Dermis blood vessel endothelial cell (primary cell): ENCODE data around the gene DENND1A. TPM values are rescaled to one million over a fixed set of nuclear protein-coding genes. Genes with fewer than 3 reads are reported as not detected.
"Not testable (repeated sequence)": the region's sequence is repeated elsewhere in the genome, so short reads cannot be mapped to it uniquely, and the experiment has no call there.

Source experiments
- DNase-seq: peaks from one replicate; pipeline ENCODE4 v3.0.0; 2010
- total RNA-seq: library from RNA; depleted of rRNA; stranded (reverse); fragments of >200 nt; gene quantifications from 2 replicates; pipeline ENCODE4 v1.2.3, GENCODE V29; 2014

DENND1A gene
- total RNA-seq, 1 donor from 2014 or later, result 9.5 TPM

DNA sequence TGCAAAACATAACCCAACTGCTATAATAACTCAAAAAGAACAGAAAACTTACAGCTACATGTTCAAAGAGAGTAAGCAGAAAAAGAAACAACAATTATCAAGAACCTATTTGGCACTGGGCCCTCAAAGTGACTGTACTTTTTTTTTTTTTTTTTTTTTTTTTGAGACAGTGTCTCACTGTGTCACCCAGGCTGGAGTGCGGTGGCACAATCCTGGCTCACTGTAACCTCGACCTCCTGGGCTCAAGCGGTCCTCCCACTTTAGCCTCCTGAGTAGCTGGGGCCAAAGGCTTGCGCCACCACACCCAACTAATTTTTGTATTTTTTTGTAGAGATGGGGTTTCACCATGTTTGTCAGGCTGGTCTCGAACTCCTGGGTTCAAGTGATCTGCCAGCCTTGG is 114.1 kb downstream of the DENND1A start:
- DNase-seq, result not testable (repeated sequence)

DNA sequence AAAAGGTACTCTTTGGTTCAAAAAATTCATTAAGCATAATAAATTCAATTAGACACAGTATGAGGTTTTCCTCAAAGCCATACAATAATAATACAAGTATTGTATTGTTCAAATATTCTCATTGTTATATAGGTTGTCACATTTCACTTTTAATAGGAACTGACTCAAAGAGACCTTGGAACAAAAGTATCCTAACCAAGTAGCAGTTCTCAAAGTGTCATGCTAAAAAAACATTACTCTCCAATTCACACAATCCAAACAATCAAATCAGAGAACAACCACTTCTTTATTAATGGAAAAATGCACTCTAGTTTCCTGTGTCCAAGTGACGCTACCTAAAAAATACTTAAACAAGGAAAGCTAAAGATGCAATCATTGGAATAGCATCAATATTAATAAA is 115.4 kb downstream of the DENND1A start:
- DNase-seq, result peak; percentile 69

DNA sequence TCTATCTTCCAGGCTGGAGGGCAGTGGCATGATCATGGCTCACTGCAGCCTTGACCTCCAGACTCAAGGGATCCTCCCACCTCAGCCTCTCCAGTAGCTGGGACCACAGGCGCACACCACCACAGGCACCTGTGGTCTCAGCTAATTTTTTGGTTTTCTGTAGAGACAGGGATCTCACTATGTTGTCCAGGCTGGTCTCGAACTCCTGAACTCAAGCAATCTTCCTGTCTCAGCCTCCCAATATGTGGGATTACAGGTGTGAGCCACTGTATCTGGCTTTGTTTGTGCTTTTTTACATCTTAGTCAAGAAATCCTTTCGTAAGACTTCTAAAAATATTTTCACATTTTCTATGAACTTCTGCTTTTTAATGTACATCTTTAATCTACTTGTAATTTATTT is 116.9 kb downstream of the DENND1A start:
- DNase-seq, result no peak

DNA sequence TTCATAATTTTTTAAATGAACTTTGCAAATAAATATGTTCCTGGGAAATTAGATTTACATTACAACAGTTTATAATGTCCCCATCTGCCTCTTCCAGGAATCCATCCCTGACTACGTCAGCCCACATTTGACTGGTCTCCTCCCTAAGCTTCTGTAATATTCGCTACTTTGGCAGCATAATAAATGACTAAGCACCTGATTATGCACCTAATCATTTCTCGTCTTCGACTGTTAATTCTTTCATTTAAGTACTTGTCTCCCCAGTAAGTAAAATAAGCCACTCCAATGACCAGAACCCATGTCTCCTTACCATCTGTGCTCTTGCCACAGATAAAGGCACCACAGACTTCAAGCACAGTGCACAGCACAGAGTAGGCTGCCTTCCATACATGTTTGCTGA is 122.7 kb downstream of the DENND1A start:
- DNase-seq, result no peak

DNA sequence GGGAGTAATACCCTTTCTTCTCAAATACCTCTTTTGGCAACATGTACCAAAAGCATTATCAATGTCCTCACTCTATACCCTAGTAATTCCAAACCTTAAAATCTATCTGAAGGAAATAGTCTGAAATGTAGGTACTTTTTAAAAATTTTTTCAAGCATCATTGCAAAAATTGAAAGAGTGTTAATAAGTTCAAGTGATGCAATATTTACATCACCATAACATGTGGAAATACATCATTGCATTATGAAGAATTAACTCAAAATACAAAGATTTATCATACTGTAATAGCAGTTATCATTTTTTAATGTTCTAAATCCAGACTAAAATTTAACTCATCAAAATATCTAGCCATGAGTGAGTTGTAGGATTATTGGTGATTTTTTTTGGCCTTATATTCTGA is 123.1 kb downstream of the DENND1A start:
- DNase-seq, result no peak

DNA sequence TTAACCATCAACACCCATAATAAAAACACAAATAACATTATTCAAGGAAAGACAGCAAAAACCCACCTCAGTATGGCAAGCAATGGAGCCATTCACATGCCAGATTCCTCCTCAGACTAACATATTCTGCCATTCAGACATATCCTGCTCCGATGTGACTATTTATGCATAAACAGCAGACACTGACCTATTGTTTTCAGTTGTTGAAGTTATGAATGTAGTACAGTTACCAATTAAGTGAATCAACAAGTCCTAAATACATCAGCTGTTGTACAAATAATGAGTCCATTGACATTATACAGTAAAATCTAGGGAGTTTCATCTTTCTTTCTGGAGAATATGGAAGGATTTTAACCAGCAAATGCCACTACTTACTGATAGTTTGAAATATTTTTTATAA is 131.7 kb downstream of the DENND1A start:
- no peak for DNase-seq

DNA sequence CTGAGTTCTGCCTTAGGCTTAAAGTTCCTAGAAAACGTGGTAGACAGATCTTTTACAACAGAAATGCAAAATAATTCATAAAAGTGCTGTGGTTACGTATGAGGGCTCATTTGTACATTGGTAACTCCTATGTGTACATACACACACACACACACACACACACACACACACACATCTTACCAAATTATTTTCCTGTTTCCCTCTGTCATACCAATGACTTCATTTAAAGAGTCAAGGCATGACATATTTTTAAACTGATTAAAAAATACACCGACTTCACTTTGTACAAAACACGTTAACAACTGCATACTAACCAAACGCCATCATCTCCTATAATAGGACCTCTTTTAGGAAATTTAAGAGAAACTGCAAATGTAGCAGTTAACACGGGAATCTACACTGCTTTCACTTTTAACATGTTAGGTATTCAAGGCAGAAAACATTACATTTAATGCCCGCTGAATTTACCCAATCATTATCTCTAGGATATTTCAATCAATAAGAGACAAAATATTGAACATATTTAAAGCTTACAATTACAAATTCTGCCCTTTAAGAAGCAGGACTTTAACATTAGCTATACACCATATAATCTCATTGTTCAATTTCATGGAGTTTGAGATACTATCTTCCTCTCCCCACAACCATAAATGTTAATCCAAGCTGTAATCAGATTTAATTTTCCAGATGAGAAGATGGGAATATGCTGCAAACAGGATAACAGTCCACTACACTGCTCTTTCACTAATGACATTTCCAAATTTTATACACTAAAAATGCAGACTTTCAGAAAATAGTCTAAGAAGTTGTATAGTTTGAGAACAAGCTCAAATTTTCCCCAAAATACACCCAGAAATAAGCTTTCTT is 133.1 kb downstream of the DENND1A start:
- DNase-seq, result peak; percentile 10

DNA sequence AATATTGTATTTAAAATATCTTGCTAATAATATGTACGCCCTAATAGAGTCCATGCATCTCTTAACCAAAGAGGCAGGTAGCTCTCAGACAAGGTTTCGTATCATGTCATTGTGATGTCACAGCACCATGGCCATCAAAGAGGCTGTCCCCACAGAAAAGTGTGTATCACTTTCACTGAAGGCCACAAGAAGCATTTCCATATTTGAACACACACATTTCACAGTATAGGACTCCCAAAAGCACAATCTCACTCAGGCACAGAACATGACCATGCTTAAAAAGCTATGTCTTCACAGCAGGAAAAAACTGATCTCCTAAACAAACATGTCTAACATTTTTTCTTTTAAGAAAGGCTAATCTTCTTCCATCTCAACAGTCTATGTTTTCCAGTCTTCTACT is 133.8 kb downstream of the DENND1A start:
- DNase-seq, result no peak

DNA sequence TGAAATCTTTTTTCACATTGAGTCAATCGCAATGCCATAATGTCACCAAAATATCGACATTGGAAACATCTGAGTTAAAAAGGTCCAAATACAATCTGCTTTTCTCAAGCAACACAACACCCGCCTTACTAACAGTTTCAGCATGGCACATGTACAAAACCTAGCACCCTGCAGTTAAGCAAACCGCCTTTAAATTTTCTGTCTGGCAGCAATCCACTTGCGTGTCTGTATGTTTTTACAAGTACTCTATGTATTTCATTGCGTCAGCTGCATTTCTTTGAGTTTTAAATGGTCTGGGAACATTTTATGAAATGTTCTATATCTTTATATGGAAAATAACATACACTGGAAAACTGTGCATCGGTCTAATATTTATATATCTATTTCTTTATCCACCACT is 134.6 kb downstream of the DENND1A start:
- no peak for DNase-seq

DNA sequence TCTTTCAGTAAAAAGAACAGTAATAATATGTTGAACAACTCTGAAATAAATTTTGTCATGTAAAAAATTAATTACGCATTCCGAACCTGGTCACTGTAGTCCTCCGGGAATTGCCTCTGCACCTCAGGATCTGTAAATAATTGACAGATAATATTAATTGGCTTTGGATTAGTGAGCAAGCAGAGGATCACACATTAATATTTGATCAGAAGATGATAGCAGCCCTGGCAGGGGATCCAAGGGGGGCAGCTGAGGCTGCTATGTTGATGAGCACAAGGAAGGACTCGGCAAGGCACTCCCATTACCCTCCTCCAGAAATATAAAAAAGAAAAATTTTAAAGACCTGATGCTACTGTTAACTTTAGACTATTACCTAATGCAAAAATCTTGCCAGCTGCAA is 137.4 kb downstream of the DENND1A start:
- no peak for DNase-seq

DNA sequence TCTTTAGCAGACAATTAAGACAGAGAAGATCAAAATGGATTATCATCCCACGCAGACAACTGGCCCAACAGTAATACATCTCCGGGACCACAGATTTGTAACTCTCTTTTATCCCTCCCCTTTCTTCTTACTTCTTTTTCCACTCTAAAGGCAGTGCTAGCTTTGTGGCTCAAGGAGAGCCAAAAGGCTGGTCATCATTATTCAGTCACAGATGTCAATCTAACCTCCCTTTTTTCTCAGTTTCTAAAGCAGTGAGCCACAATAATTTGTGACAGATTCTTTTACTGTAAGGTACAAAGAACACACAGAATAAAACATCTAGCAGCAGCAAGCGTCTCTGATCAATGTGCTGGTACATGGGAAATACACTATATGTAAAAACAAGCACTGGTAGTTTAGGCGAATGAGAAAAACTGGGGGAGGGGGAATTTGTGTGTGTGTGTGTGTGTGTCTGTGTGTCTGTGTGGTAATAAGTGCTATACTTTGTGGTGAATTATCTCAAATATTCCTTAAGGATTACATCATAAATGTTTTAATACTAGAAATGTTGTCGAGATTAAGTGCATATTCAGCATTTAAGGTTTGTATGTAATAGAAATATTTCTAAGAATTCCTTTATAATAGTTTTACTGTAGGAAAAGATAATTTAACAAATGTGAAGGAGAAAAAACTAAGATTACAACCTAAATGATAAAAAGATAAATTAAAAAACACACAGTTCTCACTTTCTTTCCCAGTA is 140.2 kb downstream of the DENND1A start:
- DNase-seq, result no peak

DNA sequence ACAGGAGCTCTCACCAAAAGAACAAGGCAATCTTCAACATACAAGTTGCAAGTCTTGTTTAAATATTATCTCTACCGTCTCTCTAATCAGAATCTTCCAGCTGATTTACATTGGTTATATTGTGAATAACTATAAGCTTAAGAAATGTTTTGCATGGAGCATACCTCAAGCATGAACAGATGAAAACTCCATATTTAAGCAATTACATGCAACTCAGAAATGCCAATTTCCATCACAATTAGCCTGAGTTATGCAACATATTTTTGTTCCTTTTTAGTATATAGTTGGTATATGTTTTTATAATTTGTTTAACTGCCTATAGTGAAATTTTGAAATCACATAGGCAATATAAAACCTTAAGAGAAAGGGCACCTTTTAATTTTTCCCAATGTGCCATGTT is 142.5 kb downstream of the DENND1A start:
- DNase-seq, result no peak

DNA sequence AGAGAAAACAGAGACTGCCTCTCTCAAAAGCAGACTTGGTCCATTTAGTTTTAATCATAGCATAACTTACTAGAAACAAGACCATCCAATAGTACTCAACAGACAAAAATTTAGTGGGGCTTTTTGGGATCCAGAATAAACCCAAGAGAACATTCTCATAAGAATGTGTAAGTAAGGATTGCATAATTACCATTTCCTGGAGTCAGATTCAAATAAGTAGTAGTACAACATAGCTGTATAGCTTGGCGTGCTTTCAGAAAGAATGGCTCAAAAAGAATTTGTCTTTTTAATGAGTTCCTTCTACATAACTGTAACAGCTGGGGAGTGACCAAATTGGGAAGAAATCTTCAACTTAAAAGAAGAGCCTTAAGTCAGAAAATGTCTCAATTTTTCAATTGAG is 145.4 kb downstream of the DENND1A start:
- no peak for DNase-seq

DNA sequence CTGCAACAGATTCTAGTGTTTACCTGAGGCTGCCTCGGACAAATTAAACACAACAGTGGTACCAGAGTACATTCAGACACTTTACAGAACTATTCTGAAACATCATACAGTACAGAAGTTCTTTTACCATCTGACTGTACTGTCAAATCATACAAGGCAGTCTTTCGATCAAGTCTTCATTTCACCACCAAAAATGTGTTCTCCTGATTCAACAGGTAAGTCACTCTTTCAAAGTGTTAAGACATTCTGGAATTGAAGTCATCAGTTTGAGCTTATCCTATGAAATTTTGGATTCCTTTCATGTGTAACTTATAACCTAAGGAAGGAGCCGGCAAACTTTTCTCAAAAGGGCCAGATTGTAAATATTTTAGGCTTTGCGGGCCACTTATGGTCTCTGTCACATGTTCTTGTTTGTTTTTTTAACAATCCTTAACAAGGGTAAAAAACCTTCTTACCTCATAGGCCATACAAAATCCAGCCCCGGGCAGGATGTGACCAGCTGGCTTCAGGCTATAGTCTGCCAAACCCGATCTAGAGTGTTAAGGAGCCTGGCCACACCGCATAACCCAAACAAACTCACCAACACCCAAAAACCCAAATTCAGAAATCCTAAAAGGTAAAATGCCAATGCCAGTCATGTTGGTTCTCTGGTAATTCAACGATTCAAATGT is 151.6 kb downstream of the DENND1A start:
- no peak for DNase-seq

DNA sequence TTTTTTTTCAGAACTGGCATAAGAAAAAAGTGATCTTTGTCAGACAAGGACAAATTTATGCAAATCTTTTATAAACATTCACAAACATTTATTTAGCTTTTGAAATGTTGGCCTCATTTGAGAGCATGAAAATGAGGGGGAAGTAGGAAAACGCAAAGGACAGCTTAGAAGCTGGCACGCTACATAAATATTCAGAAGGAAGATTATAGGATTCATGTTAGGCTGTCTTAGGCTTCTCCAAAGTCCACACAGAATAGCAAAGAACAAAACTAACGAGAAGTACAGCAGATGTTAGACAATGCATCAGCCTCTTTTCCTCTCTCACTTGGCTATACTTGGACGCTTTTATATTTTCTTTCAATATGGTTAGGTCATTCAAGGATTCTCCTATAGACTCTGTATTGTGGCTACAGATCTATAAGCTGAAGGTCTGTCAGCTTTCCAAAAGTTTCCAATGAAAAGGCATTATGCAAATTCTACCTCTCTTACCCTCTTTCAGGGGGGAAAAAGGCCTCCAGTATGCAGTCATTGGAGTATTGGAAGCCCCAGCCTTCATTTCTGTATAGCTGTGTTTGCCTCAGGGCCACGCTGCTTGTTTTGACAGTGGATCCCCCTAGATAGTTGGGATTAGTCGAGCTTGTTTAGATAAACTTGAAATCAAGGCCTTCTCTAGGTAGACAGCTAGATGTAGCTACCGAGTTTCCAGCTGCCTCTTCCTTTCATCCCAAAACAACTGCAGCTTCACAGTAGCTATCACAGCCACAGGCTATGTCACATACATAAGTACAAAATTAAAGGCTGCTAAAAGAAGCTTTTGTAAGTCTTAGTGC is 153.0 kb downstream of the DENND1A start:
- no peak for DNase-seq

DNA sequence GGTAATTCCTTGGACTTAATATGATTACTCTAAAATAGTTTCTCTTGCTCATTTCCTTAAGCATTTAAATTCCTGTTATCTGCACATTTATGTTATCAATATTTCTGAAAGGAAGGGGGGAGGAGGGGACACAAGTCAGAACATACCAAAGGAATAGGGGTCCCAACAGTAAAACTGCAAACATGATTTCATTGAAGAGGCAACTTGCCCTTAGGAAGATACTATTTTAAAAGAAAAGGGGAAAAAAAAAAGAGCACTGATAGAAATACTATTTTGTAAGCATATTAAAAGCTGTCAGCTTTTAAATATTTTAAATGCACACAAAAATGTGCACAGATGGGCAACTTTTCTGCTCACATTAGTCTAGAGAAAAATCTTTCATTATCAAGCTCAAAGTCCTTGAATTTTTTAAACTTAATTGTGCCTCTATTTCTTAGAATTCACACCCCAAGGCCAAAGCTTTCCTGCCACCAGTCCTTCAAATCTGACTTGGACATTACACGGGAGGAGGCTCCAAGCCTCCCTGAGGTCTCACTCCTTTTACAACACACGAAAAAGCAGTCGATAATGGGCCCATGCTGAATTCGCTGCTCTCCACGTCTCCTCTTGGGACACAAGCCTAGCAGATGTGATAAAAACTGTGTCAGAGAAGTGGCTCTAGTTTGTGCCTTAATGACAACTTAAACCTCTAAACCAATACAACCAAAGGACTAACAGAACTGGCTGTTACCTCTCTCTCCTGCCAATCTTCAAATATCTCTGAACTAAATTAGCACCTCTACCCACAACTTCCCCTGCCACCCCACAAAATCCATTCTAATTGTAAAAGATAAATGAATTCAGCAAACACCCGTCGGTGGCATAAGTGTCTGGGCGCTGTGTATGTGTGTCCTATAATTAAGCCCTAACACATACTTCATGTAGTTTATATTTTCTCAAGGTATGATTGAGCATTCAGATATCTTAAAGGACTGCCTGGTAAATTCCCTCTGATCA is 154.3 kb downstream of the DENND1A start:
- DNase-seq, result no peak

DNA sequence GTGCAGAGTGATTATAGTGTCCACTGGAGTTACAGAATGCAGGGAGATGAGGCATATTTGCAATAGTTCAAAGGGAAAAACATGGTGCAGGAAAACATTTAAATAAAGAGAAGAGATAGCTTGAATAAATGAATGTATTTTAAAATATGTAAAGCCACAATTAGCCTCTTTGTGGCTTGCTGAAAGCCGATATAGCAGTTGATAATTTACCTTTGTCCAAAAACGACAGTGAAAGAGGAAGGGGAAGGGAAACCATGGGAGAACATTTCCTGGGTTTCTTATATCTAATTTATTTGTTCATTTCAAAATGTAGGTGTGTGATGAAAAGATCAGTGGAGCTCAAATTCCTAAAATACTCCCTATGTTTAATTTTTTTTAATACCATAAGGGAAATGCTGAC is 156.1 kb downstream of the DENND1A start:
- no peak for DNase-seq

DNA sequence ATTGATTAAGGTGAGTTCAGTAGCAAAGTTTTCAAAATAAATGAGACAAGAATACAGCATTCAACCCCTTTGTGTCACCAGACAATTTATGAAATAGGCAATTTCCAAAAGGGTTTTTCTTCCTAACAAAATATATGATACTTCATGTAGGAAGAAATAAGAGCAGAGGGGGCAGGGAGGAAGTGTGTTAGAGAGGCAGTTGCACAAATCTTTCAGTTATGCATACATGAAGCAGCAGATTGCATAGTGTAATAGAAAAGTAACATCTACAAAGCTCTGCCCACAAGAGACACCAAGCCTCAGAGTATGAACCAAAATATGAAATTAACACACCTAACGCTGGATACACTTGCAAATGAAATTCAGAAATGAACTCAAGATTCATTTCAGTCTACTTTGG is 157.0 kb downstream of the DENND1A start:
- no peak for DNase-seq

DNA sequence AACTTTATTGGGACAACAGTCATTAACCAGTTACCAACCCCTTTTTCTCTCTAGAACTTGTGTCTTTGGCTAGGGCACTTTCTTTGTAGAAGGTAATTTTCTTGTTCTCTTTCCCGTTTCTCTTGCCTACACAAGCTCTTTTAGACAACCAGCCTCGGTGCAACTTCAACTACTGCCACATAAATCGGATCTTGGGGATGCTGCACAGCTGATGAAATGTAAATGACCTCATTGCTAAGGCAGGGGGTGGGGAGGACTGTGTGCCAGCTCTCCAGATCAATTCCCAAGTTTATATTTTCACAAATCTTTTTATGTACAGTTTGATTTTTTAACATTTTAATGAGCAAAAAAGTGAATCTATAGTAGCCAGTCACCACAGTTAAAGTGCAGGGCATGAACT is 157.6 kb downstream of the DENND1A start:
- no peak for DNase-seq

DNA sequence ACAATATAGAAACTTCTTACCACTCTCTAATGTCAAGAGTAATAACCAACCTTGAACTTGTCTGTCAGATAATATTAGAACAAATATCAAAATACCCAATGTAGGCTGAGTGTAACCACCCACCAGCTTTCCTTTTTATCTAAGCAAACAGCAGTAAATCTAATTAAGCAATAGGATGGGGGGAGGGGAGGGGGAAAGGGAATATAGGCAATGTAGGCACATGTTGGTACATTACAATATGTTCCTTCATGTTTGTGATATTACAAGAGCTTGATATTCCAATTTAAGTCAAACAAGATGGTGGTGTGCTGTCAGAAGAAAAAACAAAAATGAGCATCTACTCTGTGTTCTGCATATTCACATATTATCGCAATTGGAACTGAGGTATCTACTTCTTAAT is 158.2 kb downstream of the DENND1A start:
- DNase-seq, result no peak

DNA sequence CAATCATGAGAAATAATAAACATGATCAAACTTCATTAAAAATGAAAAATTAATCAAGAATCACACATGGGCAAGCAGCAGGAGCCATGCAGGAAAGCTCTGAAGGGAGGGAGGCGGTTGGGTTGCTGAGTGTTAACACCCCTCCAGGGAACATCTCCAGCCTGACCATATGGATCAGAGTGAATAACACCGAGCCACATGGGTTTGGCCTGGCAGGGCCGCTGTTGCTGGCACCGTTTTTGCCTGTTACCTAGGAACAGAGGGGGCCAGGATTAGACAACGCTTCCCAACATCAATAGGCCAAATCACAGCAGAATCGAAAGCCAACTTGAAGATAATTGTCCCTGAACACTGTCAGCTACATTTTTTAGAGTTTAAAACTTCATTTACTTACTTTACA is 160.2 kb downstream of the DENND1A start:
- no peak for DNase-seq
